HepG2 (cell line): Measurements from ENCODE around the gene AP3D1. TPM values are rescaled to one million over a fixed set of nuclear protein-coding genes. Genes with fewer than 3 reads are reported as not detected.

Experiments
- AGO2 ChIP-seq: fragments of 200-400 bp; formaldehyde crosslinking; optimal IDR thresholded peaks from 2 replicates; pipeline ENCODE3; 2017; ENCODE audit warnings: mild to moderate bottlenecking, low read depth, low read length, moderate library complexity
- BRCA1 ChIP-seq: sonication (generic); formaldehyde crosslinking; IDR thresholded peaks from 2 replicates; pipeline ENCODE4 v1.4.0; 2020; ENCODE audit warnings: missing genetic modification reagents
- NONO ChIP-seq, 2 experiments: fragments of 450-650 bp in 1 of 2; sonication (generic) in 1 of 2; formaldehyde crosslinking in 1 of 2; IDR thresholded peaks in 1 of 2; conservative IDR thresholded peaks in 1 of 2; 2 replicates each; pipeline versions ENCODE4 v1.6.1 to v1.8.0; 2017 to 2022; ENCODE audit warnings: mild to moderate bottlenecking in 1 of 2, missing genetic modification reagents in 1 of 2, moderate library complexity in 1 of 2
- RBFOX2 ChIP-seq: fragments of 200-400 bp; formaldehyde crosslinking; IDR thresholded peaks from 2 replicates; pipeline ENCODE4 v1.6.1; 2017; ENCODE audit warnings: low read depth, mild to moderate bottlenecking, low read length
- TFAP4 ChIP-seq: sonication (generic); IDR thresholded peaks from 2 replicates; pipeline ENCODE4 v1.6.1; 2016; ENCODE audit warnings: low read depth, borderline replicate concordance
- THAP7 ChIP-seq: sonication (generic); formaldehyde crosslinking; IDR thresholded peaks from 2 replicates; pipeline ENCODE4 v1.8.1; 2023; ENCODE audit warnings: mild to moderate bottlenecking, missing genetic modification reagents
- ZNF280D ChIP-seq: sonication (generic); formaldehyde crosslinking; IDR thresholded peaks from 2 replicates; pipeline ENCODE4 v1.5.1; 2020; ENCODE audit warnings: mild to moderate bottlenecking, missing genetic modification reagents
- ZNF407 ChIP-seq: sonication (generic); formaldehyde crosslinking; IDR thresholded peaks from one replicate; pipeline ENCODE4 v1.5.1; 2020; ENCODE audit warnings: mild to moderate bottlenecking, missing genetic modification reagents; ENCODE audit errors: not compliant biosample characterization
- ZNF792 ChIP-seq: IDR thresholded peaks from 2 replicates; pipeline ENCODE4 v1.6.1; 2016
- polyA plus RNA-seq, 8 experiments: library from polyadenylated mRNA; depleted of rRNA in 3 of 8; stranded (reverse) in 7 of 8; unstranded in 1 of 8; fragments of >200 nt; fragmentation: Illumina TruSeq in 4 of 8; extraction: Trizol in 4 of 8; gene quantifications; 2 replicates each; pipeline versions ENCODE4 v1.2.1 to v1.2.3, GENCODE V29; 2011 to 2016; ENCODE audit warnings: low read depth in 4 of 8, missing spikeins in 1 of 8, mixed read lengths in 1 of 8; ENCODE audit not compliant: insufficient read depth in 1 of 8
- total RNA-seq, 5 experiments: library from RNA; depleted of rRNA; stranded (reverse); fragments of >200 nt; fragmentation: Illumina TruSeq; extraction: Trizol; gene quantifications; 2 replicates each; pipeline ENCODE4 v1.2.3, GENCODE V29; 2016; ENCODE audit warnings: low read depth in 1 of 5

The AP3D1 gene
- total and polyA plus RNA-seq, 2 of the 13 experiments (the other 11 are each of a cell fraction or from before 2014, with no cell fraction given), result 68.0 to 82.6 TPM

GRCh38 chr19:2057484-2058469 lies 93.6 kb downstream of the AP3D1 start (continued):
- TF ChIP-seq ZNF407 (CRISPR knock-in tag) (no peak), AGO2 (peak; percentile 19), TFAP4 (no peak), RBFOX2 (0 out of 2 replicates have a peak, but pooled peaks have one; percentile 22), THAP7 (CRISPR knock-in tag) (no peak), BRCA1 (CRISPR knock-in tag) (no peak), ZNF792 (CRISPR knock-in tag) (no peak), NONO (IDR thresholded peaks at IDR 0.05) (no peak), NONO (CRISPR knock-in tag; conservative IDR thresholded peaks at IDR 0.05) (no peak), ZNF280D (CRISPR knock-in tag) (no peak)
